GM12874 (cell line): ENCODE measurements around the gene REXO1.

Source experiments
- CTCF ChIP-seq: IDR thresholded peaks from 2 replicates; pipeline ENCODE4 v1.5.1; 2011; ENCODE audit warnings: low read depth, mild to moderate bottlenecking, control low read depth, low read length, moderate library complexity; ENCODE audit not compliant: insufficient read depth

Gene REXO1

GRCh38 chr19:1884719-1885334 lies 36.5 kb upstream of the REXO1 start:
- no peak for TF ChIP-seq CTCF

- TF ChIP-seq CTCF, result no peak
Measured at GRCh38 chr19:1884291-1884718, 36.0 kb upstream of the REXO1 start.

- no peak for TF ChIP-seq CTCF
Measured at GRCh38 chr19:1883784-1884183, 35.5 kb upstream of the REXO1 start.

- TF ChIP-seq CTCF, result no peak
Measured at GRCh38 chr19:1882786-1883692, 34.8 kb upstream of the REXO1 start.

GRCh38 chr19:1882089-1882785 lies 34.0 kb upstream of the REXO1 start:
- TF ChIP-seq CTCF, result no peak

GRCh38 chr19:1880611-1881392 lies 32.5 kb upstream of the REXO1 start:
- no peak for TF ChIP-seq CTCF
